ENCODE results near the gene ENTREP1. TPM values are rescaled to one million over a fixed set of nuclear protein-coding genes. Genes with fewer than 3 reads are reported as not detected.
A peak's percentile ranks its signal among the peaks of the same experiment; 100 is the strongest.

ENTREP1 gene
- total and polyA plus RNA-seq, 2 of the 4 experiments (the other 2 are of a cell fraction) = not detected

GRCh38 chr9:69295872-69296552, 29.0 kb upstream of the ENTREP1 start:
- ATAC-seq (ENCODE audit: low read depth) (no peak), DNase-seq (peak; percentile 2)
- Histone ChIP-seq H4K20me1 (ENCODE audit: insufficient read depth, low read length) (no peaks in the 10 kb centered on the region), H3K9me3 (ENCODE audit: control insufficient read depth, insufficient read depth, low read length) (no peaks in the 10 kb centered on the region), H3K9me1 (ENCODE audit: insufficient read depth, low read length) (no peaks in the 10 kb centered on the region), H3K27me3 (ENCODE audit: control insufficient read depth, insufficient read depth, low read length) (peaks cover 10% of the 10 kb centered on the region), H4K8ac (ENCODE audit: low read depth in 2 of 2, low read length in 2 of 2) (no peak overlapping the region), H3K4me2 (ENCODE audit: low read depth, low read length) (no peak overlapping the region), H2AK9ac (replicated peaks; ENCODE audit: low read depth, low read length, poor library complexity) (no peak overlapping the region), H4K5ac (ENCODE audit: low read depth, low read length) (no peak overlapping the region), H3K4me3 (ENCODE audit: insufficient read depth, low read depth, low read length) (no peak overlapping the region), H2BK20ac (ENCODE audit: low read depth, low read length) (no peak overlapping the region), H2BK120ac (ENCODE audit: low read depth, low read length) (no peak overlapping the region), H2AFZ (replicated peaks; ENCODE audit: low read length, poor library complexity) (no peak overlapping the region), H3K79me1 (ENCODE audit: low read depth in 1 of 2, low read length in 2 of 2) (no peaks in the 10 kb centered on the region), H3K36me3 (ENCODE audit: control insufficient read depth, insufficient read depth, low read length) (no peaks in the 10 kb centered on the region), H2BK15ac (ENCODE audit: low read depth, low read length) (no peak overlapping the region), H3K4ac (ENCODE audit: low read depth, low read length) (no peak overlapping the region), H2AK5ac (ENCODE audit: low read depth, low read length) (no peak overlapping the region), H3K9ac (ENCODE audit: low read depth, low read length) (no peak overlapping the region), H3K27ac (ENCODE audit: insufficient read depth, low read length) (no peak overlapping the region), H3K18ac (ENCODE audit: low read depth, low read length) (no peak overlapping the region), H3K23ac (ENCODE audit: low read depth, low read length) (no peak overlapping the region), H2BK5ac (ENCODE audit: low read depth, low read length, poor library complexity, severe bottlenecking) (no peak overlapping the region), H3K56ac (ENCODE audit: extremely low read depth, insufficient read depth, low read length) (no peak overlapping the region), H3K4me1 (ENCODE audit: control insufficient read depth, insufficient read depth, low read length) (no peaks in the 10 kb centered on the region), H4K91ac (ENCODE audit: insufficient read depth, low read depth, low read length) (no peak overlapping the region), H3K14ac (replicated peaks; ENCODE audit: low read depth, low read length) (no peak overlapping the region)
- in situ Hi-C loops (cut with MboI; ENCODE audit: low sequenced_read_pairs) (no loop called here), intact Hi-C loops (cut with micrococcal nuclease) (no loop called here), dilution Hi-C loops (cut with HindIII; ENCODE audit: low sequenced_read_pairs, unreplicated experiment) (no loop called here)
- POLR2A ChIA-PET (ENCODE audit: unreplicated experiment) = no interaction called here
- CTCF ChIA-PET = no interaction called here
- no peak for TF ChIP-seq FOS (IDR thresholded peaks at IDR 0.05; ENCODE audit: low read depth, low read length)
- TF ChIP-seq POLR2A (IDR thresholded peaks at IDR 0.05; ENCODE audit: low read depth, low read length) = no peak
- TF ChIP-seq CTCF (conservative IDR thresholded peaks at IDR 0.05; ENCODE audit: low read depth, low read length) = no peak
- TF ChIP-seq MAZ (IDR thresholded peaks at IDR 0.05; ENCODE audit: borderline replicate concordance, low read depth, low read length) = no peak
- no peak for TF ChIP-seq CEBPB (IDR thresholded peaks at IDR 0.05; ENCODE audit: low read depth, low read length)
- TF ChIP-seq SMC3 (IDR thresholded peaks at IDR 0.05; ENCODE audit: low read depth, low read length) = no peak
- TF ChIP-seq CHD1 (IDR thresholded peaks at IDR 0.05; ENCODE audit: low read depth, low read length) = no peak
- no peak for TF ChIP-seq MXI1 (IDR thresholded peaks at IDR 0.05; ENCODE audit: borderline replicate concordance, low read depth, low read length)
- no peak for TF ChIP-seq BHLHE40 (IDR thresholded peaks at IDR 0.05; ENCODE audit: low read depth, low read length)
- no peak for TF ChIP-seq ELK1 (IDR thresholded peaks at IDR 0.05; ENCODE audit: borderline replicate concordance, low read depth, low read length)
- BruUV-seq (replicated peaks) = no TSS peak
- 0% methylated on average over 1 of the region's 9 CpGs; no CpG with 5 or more reads in 1 of the 2 experiments for WGBS, 2 experiments (ENCODE audit: extremely low coverage in 2 of 2, insufficient read length in 1 of 2)

Measured in IMR-90 (cell line).